ENCODE measurements around the gene COPS9.

Gene COPS9

GRCh38 chr2:240106765-240107476, 29.2 kb downstream of the COPS9 start:
- no peak for DNase-seq

DNA sequence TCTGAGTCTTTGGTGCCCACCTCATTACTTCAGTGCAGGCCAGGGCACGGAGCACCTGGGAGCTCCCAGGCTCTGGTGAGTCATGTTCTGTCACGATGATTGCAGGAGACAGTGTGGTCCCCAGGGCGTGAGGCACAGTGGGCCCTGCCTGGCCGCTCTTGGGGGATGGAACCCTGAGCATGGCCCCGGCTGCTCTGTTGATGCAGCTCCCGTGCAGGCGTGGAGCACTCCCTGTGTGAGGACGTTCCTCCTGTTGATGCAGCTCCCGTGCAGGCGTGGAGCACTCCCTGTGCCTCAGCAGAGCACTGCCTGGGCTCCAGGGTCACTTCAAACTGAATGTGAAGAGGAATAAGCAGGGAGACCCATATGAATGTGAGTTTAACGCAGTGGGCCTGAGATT, 30.1 kb downstream of the COPS9 start:
- no peak for DNase-seq

- no peak for DNase-seq
Measured at GRCh38 chr2:240103136-240103535, 33.0 kb downstream of the COPS9 start.

- DNase-seq = no peak
Measured at GRCh38 chr2:240098349-240098748, 37.8 kb downstream of the COPS9 start.

DNA sequence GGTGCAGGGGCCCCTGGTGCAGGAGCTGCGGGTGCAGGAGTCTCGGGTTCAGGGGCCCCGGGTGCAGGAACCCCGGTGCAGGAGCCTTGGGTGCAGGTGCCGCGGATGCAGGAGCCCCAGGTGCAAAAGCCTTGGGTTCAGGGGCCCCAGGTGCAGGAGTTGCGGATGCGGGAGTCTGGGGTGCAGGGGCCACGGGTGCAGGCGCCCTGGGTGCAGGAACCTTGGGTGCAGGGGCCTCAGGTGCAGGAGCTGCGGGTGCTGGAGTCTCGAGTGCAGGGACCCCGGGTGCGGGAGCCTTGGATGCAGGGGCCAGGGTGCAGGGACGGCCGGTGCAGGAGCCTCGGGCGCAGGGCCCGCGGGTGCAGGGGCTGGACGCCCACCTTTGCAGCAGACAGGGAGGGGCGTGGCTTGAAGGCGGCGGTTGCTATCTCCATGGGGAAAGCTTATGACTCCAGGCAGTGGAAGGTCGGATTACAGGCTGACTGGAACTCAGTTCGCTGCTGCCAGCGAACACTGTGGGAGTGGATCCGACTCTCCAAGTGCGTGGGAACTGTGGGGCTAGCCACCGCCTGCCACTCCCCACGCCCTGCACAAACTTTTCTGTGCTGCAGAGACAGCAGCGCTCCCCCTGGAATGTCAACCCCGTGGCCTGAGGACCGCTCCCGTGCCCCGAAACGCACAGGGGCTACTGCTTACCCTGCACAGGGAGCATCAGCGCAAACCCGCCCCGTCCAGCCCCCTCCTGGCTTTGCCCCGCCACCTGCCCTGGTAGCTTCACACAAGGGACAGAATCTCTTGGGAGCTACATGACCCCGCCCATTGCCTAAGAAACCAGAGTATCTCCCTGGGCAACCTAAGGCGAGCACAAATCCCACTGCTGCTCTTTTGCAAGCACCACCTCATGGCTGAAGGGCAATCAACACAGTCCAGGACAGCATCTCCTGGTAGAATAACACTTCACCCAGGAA, 40.3 kb downstream of the COPS9 start:
- DNase-seq = no peak

GRCh38 chr2:240089306-240089705, 46.8 kb downstream of the COPS9 start:
- DNase-seq = no peak

DNA sequence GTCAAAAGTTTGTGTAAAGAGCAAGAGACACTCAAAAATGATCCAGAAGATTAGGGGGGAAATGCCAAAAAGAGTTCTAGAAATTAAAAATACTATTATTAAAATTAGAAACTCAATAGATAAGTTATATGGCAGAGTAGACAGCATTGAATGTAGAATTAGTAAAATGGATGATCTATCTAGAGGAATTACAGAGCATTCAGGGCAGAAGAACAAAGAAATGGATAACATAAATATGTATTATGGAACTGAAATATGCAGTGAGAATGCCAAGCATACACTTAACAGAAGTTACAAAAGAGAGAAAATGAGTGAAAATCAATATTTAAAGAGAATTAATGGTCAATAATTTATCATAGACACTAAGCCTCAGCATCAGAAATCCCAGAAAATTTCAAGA, 49.5 kb downstream of the COPS9 start:
- no peak for DNase-seq

All from SIG-M5 (cell line).